OCI-LY1 (cell line): ENCODE data around the gene PTPN3.

Experiments
- H2AFZ ChIP-seq: fragments of 200-600 bp; sonication (generic), shearing (Covaris generic); 2 replicates; pipeline ENCODE4 v1.6.0; 2014; ENCODE audit warnings: antibody characterized with exemption, mild to moderate bottlenecking, low read length
- H3F3A ChIP-seq: fragments of 200-600 bp; sonication (generic), shearing (Covaris generic); 2 replicates; pipeline ENCODE4 v1.6.0; 2014; ENCODE audit warnings: mild to moderate bottlenecking, antibody characterized with exemption, low read length, moderate library complexity; ENCODE audit not compliant: insufficient read depth
- H3K27ac ChIP-seq: fragments of 200-600 bp; sonication (generic); 2 replicates; pipeline ENCODE4 v1.5.1; 2014; ENCODE audit warnings: low read length, mixed run types, mild to moderate bottlenecking, low read depth; ENCODE audit not compliant: poor library complexity, severe bottlenecking
- H3K27me3 ChIP-seq: fragments of 200-600 bp; sonication (generic); 2 replicates; pipeline ENCODE4 v1.6.0; 2014; ENCODE audit warnings: antibody characterized with exemption, mild to moderate bottlenecking, low read length, moderate library complexity; ENCODE audit not compliant: insufficient read depth
- H3K36me3 ChIP-seq: fragments of 200-600 bp; sonication (generic); 2 replicates; pipeline ENCODE4 v1.6.1; 2014; ENCODE audit warnings: mild to moderate bottlenecking, antibody characterized with exemption, low read length, moderate library complexity, mixed read lengths; ENCODE audit not compliant: insufficient read depth
- H3K4me1 ChIP-seq: fragments of 200-600 bp; sonication (generic); 2 replicates; pipeline ENCODE4 v1.5.1; 2014; ENCODE audit warnings: mild to moderate bottlenecking, low read length, moderate library complexity; ENCODE audit not compliant: insufficient read depth, severe bottlenecking
- H3K4me2 ChIP-seq: fragments of 200-600 bp; sonication (generic), shearing (Covaris generic); 2 replicates; pipeline ENCODE4 v1.6.1; 2014; ENCODE audit warnings: low read length
- H3K4me3 ChIP-seq: fragments of 200-600 bp; sonication (generic); 2 replicates; pipeline ENCODE4 v1.5.1; 2014; ENCODE audit warnings: low read length, low read depth, mild to moderate bottlenecking, mixed read lengths; ENCODE audit not compliant: poor library complexity, severe bottlenecking
- H3K79me2 ChIP-seq: fragments of 200-600 bp; shearing (Covaris generic); 2 replicates; pipeline ENCODE4 v1.6.1; 2016; ENCODE audit warnings: mixed run types, low read length, mixed read lengths; ENCODE audit not compliant: insufficient read depth
- H3K9ac ChIP-seq: fragments of 200-600 bp; sonication (generic), shearing (Covaris generic); 2 replicates; pipeline ENCODE4 v1.6.1; 2014; ENCODE audit warnings: mild to moderate bottlenecking, low read length, mixed read lengths
- H3K9me2 ChIP-seq: fragments of 200-600 bp; sonication (generic), shearing (Covaris generic); 2 replicates; pipeline ENCODE4 v1.6.1; 2014; ENCODE audit warnings: low read depth, mild to moderate bottlenecking, low read length, mixed read lengths
- H3K9me3 ChIP-seq: fragments of 200-600 bp; shearing (Covaris generic); 2 replicates; pipeline ENCODE4 v1.6.1; 2014; ENCODE audit warnings: low read length, mixed read lengths
- H4K20me1 ChIP-seq: fragments of 200-600 bp; sonication (generic), shearing (Covaris generic); 2 replicates; pipeline ENCODE4 v1.6.0; 2016; ENCODE audit warnings: mild to moderate bottlenecking, low read length; ENCODE audit not compliant: insufficient read depth
- CTCF ChIP-seq: fragments of 200-600 bp; sonication (generic), shearing (Covaris generic); IDR thresholded peaks from 2 replicates; pipeline ENCODE4 v1.5.1; 2017; ENCODE audit warnings: mild to moderate bottlenecking, antibody characterized with exemption, low read length, moderate library complexity, mixed read lengths
- EZH2 ChIP-seq: fragments of 200-600 bp; sonication (generic), shearing (Covaris generic); IDR thresholded peaks from 2 replicates; pipeline ENCODE4 v1.8.0; 2017; ENCODE audit warnings: borderline replicate concordance, mixed run types, mild to moderate bottlenecking, antibody characterized with exemption, low read length, moderate library complexity, mixed read lengths

PTPN3 gene

GRCh38 chr9:109416135-109416706 lies 81.9 kb downstream of the PTPN3 start:
- no peaks in the 10 kb centered on the region for H3F3A ChIP-seq
- H3K4me2 ChIP-seq: no peak overlapping the region
- no peak overlapping the region for H3K4me3 ChIP-seq
- H3K9me2 ChIP-seq: no peaks in the 10 kb centered on the region
- H3K9me3 ChIP-seq: no peaks in the 10 kb centered on the region
- no peaks in the 10 kb centered on the region for H3K79me2 ChIP-seq
- no peaks in the 10 kb centered on the region for H3K36me3 ChIP-seq
- H3K27me3 ChIP-seq: no peaks in the 10 kb centered on the region
- H3K9ac ChIP-seq: no peak overlapping the region
- TF ChIP-seq CTCF (no peak), EZH2 (no peak)
- H3K27ac ChIP-seq: no peak overlapping the region
- H3K4me1 ChIP-seq: no peaks in the 10 kb centered on the region
- H4K20me1 ChIP-seq: no peaks in the 10 kb centered on the region
- H2AFZ ChIP-seq: no peak overlapping the region

- Histone ChIP-seq H3K79me2 (no peaks in the 10 kb centered on the region), H3K27ac (no peak overlapping the region), H2AFZ (no peak overlapping the region), H3K9ac (no peak overlapping the region), H3K4me1 (no peaks in the 10 kb centered on the region), H3K36me3 (no peaks in the 10 kb centered on the region), H3K4me3 (no peak overlapping the region), H3K4me2 (no peak overlapping the region), H3K27me3 (no peaks in the 10 kb centered on the region), H3F3A (no peaks in the 10 kb centered on the region), H3K9me2 (no peaks in the 10 kb centered on the region), H3K9me3 (no peaks in the 10 kb centered on the region), H4K20me1 (no peaks in the 10 kb centered on the region)
- TF ChIP-seq CTCF: no peak
- TF ChIP-seq EZH2: no peak
Measured at GRCh38 chr9:109414125-109414785, 83.9 kb downstream of the PTPN3 start.

GRCh38 chr9:109411798-109412352 lies 86.2 kb downstream of the PTPN3 start:
- Histone ChIP-seq H3K9ac (no peak overlapping the region), H3K27ac (no peak overlapping the region), H3K36me3 (no peaks in the 10 kb centered on the region), H4K20me1 (no peaks in the 10 kb centered on the region), H3K9me3 (no peaks in the 10 kb centered on the region), H3F3A (no peaks in the 10 kb centered on the region), H2AFZ (no peak overlapping the region), H3K4me1 (no peaks in the 10 kb centered on the region), H3K4me3 (no peak overlapping the region), H3K79me2 (no peaks in the 10 kb centered on the region), H3K27me3 (no peaks in the 10 kb centered on the region), H3K9me2 (no peaks in the 10 kb centered on the region), H3K4me2 (no peak overlapping the region)
- TF ChIP-seq CTCF (peak; percentile 74), EZH2 (no peak)
